OCI-LY3 (cell line): Measurements from ENCODE around the gene REEP3.
"Not testable (repeated sequence)": the region's sequence is repeated elsewhere in the genome, so short reads cannot be mapped to it uniquely, and the experiment has no call there.

Experiments
- H2AFZ ChIP-seq: fragments of 200-600, 300-600 bp; shearing (Covaris generic); 2 replicates; pipeline ENCODE4 v1.6.0; 2014; ENCODE audit warnings: antibody characterized with exemption, low read depth, low read length
- H3K27ac ChIP-seq: fragments of 200-600, 300-600 bp; sonication (generic); 2 replicates; pipeline ENCODE4 v1.5.1; 2014; ENCODE audit warnings: mild to moderate bottlenecking, low read length, moderate library complexity, mixed read lengths
- H3K27me3 ChIP-seq: fragments of 200-600, 300-600 bp; sonication (generic); 2 replicates; pipeline ENCODE4 v1.6.1; 2014; ENCODE audit warnings: low read depth, low read length, mixed read lengths
- H3K36me3 ChIP-seq: fragments of 200-600, 300-600 bp; sonication (generic); replicated peaks from 2 replicates; pipeline ENCODE3; 2014; ENCODE audit warnings: low read depth, low read length, mixed read lengths
- H3K4me1 ChIP-seq: fragments of 300-600, 200-600 bp; sonication (generic); 2 replicates; pipeline ENCODE4 v1.6.1; 2014; ENCODE audit warnings: low read length, mixed read lengths
- H3K4me2 ChIP-seq: fragments of 200-600, 300-600 bp; sonication (generic); 2 replicates; pipeline ENCODE4 v1.6.1; 2014; ENCODE audit warnings: low read length, mixed read lengths
- H3K4me3 ChIP-seq: fragments of 300-600, 200-600 bp; sonication (generic); 2 replicates; pipeline ENCODE4 v1.5.1; 2014; ENCODE audit warnings: antibody characterized with exemption, mild to moderate bottlenecking, low read length, moderate library complexity
- H3K79me2 ChIP-seq: fragments of 300-600, 200-600 bp; shearing (Covaris generic); 2 replicates; pipeline ENCODE4 v1.6.1; 2014; ENCODE audit warnings: mild to moderate bottlenecking, low read length, mixed read lengths
- H3K9ac ChIP-seq: fragments of 300-600, 200-600 bp; shearing (Covaris generic); 2 replicates; pipeline ENCODE4 v1.6.0; 2014; ENCODE audit warnings: mild to moderate bottlenecking, low read length, moderate library complexity
- H3K9me3 ChIP-seq: fragments of 200-600, 300-600 bp; shearing (Covaris generic); 2 replicates; pipeline ENCODE4 v1.6.1; 2014; ENCODE audit warnings: low read length, mixed read lengths; ENCODE audit not compliant: insufficient read depth
- H4K20me1 ChIP-seq: fragments of 200-600, 300-600 bp; sonication (generic); 2 replicates; pipeline ENCODE4 v1.6.1; 2016; ENCODE audit warnings: low read length, mixed read lengths; ENCODE audit not compliant: insufficient read depth
- EZH2phosphoT487 ChIP-seq: fragments of 200-600 bp; shearing (Covaris generic); IDR thresholded peaks from 2 replicates; pipeline ENCODE4 v1.6.1; 2018; ENCODE audit warnings: antibody characterized with exemption, mixed run types, low read depth
- TF ChIP-seq, protein P1 (sequence below): fragments of 200-600, 300-600 bp; sonication (generic); IDR thresholded peaks from 2 replicates; pipeline ENCODE4 v1.5.1; 2014; ENCODE audit warnings: antibody characterized with exemption, low read length, low read depth

REEP3 gene

DNA sequence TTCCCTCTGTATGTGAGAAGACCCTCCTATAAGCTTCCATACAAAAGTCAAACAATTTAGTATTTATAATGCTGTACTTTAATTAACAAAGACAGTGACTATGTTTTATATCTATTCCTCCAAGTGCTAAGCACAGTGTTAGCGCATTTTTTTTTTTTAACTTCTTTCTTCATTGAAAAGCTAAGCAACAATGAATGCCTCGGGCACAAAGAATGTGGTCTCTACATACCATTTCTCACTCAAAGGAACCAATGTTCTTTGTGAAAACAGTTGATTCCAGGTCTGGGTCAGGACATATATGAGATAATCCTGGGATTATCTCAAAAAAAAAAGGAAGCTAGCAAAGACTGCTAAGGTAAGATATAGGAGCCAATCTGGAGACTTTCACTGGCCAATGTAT is 26.2 kb upstream of the REEP3 start:
- Histone ChIP-seq H2AFZ (no peak overlapping the region), H4K20me1 (0 out of 2 replicates have a peak, but pooled peaks cover 8% of the 10 kb centered on the region), H3K9ac (no peak overlapping the region), H3K27me3 (no peaks in the 10 kb centered on the region), H3K36me3 (no peaks in the 10 kb centered on the region), H3K4me1 (peaks cover 12% of the 10 kb centered on the region), H3K4me2 (no peak overlapping the region), H3K79me2 (peaks cover 15% of the 10 kb centered on the region; the same call in 1 of the 2 replicates), H3K27ac (no peak overlapping the region), H3K4me3 (no peak overlapping the region), H3K9me3 (no peaks in the 10 kb centered on the region)
- TF ChIP-seq, protein P1, sequence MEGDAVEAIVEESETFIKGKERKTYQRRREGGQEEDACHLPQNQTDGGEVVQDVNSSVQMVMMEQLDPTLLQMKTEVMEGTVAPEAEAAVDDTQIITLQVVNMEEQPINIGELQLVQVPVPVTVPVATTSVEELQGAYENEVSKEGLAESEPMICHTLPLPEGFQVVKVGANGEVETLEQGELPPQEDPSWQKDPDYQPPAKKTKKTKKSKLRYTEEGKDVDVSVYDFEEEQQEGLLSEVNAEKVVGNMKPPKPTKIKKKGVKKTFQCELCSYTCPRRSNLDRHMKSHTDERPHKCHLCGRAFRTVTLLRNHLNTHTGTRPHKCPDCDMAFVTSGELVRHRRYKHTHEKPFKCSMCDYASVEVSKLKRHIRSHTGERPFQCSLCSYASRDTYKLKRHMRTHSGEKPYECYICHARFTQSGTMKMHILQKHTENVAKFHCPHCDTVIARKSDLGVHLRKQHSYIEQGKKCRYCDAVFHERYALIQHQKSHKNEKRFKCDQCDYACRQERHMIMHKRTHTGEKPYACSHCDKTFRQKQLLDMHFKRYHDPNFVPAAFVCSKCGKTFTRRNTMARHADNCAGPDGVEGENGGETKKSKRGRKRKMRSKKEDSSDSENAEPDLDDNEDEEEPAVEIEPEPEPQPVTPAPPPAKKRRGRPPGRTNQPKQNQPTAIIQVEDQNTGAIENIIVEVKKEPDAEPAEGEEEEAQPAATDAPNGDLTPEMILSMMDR, result no peak
- TF ChIP-seq EZH2phosphoT487, result no peak

DNA sequence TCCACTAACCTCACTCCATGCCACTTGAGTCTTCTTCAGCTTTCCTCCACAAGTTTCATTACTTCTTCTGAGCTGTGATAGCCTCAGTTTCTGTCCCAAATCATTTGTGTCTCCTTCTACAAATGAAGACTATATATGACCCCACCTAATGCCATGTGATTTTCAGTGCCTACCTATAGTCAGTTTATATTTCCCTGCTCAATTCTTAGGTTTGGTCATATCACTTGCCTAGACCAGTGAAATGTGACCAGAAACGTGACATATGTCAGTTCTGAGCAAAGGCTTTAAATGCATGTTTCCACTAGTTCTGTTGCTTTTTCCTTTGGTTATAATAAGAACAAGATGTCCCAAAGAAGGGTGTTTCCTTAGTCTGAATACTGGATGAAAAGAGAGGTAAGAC is 24.6 kb upstream of the REEP3 start:
- Histone ChIP-seq H3K27ac (no peak overlapping the region), H3K4me3 (no peak overlapping the region), H3K4me1 (peaks cover 12% of the 10 kb centered on the region), H3K79me2 (peaks cover 15% of the 10 kb centered on the region; the same call in 1 of the 2 replicates), H3K27me3 (no peaks in the 10 kb centered on the region), H4K20me1 (0 out of 2 replicates have a peak, but pooled peaks cover 8% of the 10 kb centered on the region), H3K36me3 (no peaks in the 10 kb centered on the region), H3K4me2 (0 out of 2 replicates have a peak overlapping the region, but pooled peaks have one; percentile 19), H2AFZ (no peak overlapping the region), H3K9me3 (no peaks in the 10 kb centered on the region), H3K9ac (no peak overlapping the region)
- TF ChIP-seq, protein P1, result no peak
- TF ChIP-seq EZH2phosphoT487, result no peak

DNA sequence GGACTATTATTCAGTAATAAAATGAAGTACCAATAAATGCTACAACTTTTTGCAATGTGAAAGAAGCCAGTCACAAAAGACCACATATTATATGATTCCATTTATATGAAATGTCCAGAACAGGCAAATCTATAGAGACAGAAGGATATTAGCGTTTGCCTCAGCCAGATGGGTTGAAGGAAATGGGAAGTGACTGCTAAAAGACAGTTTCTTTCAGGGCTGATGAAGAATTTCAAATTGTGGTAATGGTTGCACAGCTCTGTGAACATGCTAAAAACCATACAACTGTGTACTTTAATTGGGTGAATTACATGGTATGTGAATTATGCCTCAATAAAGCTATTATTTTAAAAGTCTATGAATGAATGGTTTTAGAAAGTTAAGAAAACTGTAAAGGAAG is 23.9 kb upstream of the REEP3 start:
- Histone ChIP-seq H3K27me3 (no peaks in the 10 kb centered on the region), H3K4me3 (no peak overlapping the region), H3K9me3 (no peaks in the 10 kb centered on the region), H3K27ac (no peak overlapping the region), H2AFZ (no peak overlapping the region), H3K79me2 (peaks cover 18% of the 10 kb centered on the region; the same call in 1 of the 2 replicates), H3K9ac (no peak overlapping the region), H3K4me1 (peaks cover 12% of the 10 kb centered on the region), H3K36me3 (no peaks in the 10 kb centered on the region), H4K20me1 (0 out of 2 replicates have a peak, but pooled peaks cover 8% of the 10 kb centered on the region), H3K4me2 (no peak overlapping the region)
- TF ChIP-seq, protein P1, result no peak
- TF ChIP-seq EZH2phosphoT487, result no peak

DNA sequence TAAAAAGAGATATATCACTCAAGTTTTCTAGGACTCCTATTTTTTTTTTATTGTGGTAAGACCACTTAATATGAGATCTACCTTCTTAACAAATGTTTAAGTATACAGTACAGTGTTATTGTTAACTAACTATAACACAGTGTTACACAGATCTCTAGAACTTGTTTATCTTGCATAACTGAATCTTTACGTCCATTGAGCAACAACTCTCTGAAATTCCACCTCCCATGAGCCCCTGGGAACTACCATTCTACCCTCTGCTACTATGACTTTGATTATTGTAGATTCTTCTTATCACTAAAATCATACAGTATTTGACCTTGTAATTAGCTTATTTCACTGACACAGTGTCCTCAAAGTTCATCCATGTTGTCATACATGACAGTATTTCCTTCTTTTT is 22.5 kb upstream of the REEP3 start:
- no peak overlapping the region for H2AFZ ChIP-seq
- no peaks in the 10 kb centered on the region for H3K9me3 ChIP-seq
- H3K9ac ChIP-seq, result no peak overlapping the region
- H3K27ac ChIP-seq, result no peak overlapping the region
- peaks cover 12% of the 10 kb centered on the region for H3K4me1 ChIP-seq
- TF ChIP-seq EZH2phosphoT487, result no peak
- TF ChIP-seq, protein P1, result no peak
- H3K36me3 ChIP-seq, result no peaks in the 10 kb centered on the region
- H4K20me1 ChIP-seq, result peaks cover 10% of the 10 kb centered on the region; the same call in 1 of the 2 replicates
- H3K27me3 ChIP-seq, result no peaks in the 10 kb centered on the region
- H3K4me2 ChIP-seq, result no peak overlapping the region
- peaks cover 25% of the 10 kb centered on the region; the same call in 1 of the 2 replicates for H3K79me2 ChIP-seq
- H3K4me3 ChIP-seq, result no peak overlapping the region

DNA sequence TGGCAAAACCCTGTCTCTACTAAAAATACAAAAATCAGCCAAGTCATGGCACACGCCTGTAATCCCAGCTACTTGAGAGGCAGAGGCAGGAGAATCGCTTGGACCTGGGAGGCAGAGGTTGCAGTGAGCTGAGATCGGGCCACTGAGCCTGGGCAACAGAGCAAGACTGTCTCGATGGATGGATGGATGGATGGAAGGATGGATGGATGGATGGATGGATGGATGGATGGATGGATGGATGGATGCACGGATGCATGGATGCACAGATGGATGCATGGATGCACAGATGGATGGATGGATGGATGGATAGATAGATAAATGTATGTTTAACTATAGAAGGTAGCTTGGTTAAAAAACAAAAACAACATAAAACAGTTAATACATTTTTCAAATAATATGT is 20.6 kb upstream of the REEP3 start:
- not testable (repeated sequence) for H3K9ac ChIP-seq, H3K9me3 ChIP-seq, H3K27ac ChIP-seq, H2AFZ ChIP-seq, H3K36me3 ChIP-seq, H3K27me3 ChIP-seq, H3K4me2 ChIP-seq, H3K4me3 ChIP-seq
- H4K20me1 ChIP-seq, result peaks cover 12% of the 10 kb centered on the region; the same call in 1 of the 2 replicates
- peaks cover 26% of the 10 kb centered on the region for H3K79me2 ChIP-seq
- H3K4me1 ChIP-seq, result peaks cover 12% of the 10 kb centered on the region
